ENCODE data around the gene ZFYVE21. TPM values are rescaled to one million over a fixed set of nuclear protein-coding genes. Genes with fewer than 3 reads are reported as not detected.

Gene ZFYVE21
- total RNA-seq, 1 donor = 36.9 TPM

DNA sequence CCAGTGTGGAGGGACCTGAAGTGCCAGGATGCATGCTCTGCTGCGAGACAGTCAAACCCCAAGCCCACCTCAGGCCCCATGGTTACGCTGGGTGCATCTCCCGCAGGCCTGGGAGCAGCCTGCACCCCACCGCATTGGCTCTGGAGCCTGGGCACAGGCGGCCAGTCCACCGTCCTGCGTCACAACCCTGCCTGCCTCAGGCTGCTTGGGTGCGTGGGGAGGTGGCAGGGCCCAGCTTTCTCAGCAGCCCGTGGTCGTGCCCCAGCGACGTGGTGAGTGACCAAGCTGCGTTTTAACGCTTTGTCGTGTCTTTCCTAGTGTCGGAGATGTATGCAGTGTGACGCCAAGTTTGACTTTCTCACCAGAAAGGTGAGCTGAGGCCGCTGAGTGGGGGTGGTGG is 10.9 kb downstream of the ZFYVE21 start:
- Histone ChIP-seq H4K20me1 (ENCODE audit: insufficient read depth, low read length) (peaks cover 27% of the 10 kb centered on the region), H3K79me2 (ENCODE audit: insufficient read depth, low read length) (peaks cover 63% of the 10 kb centered on the region), H3K4me3 (ENCODE audit: insufficient read depth, low read length) (no peak overlapping the region), H3K9me3 (ENCODE audit: low read depth, low read length) (no peaks in the 10 kb centered on the region), H3K4me2 (ENCODE audit: insufficient read depth, low read length) (no peak overlapping the region), H3K4me1 (ENCODE audit: insufficient read depth, low read length) (peaks cover 11% of the 10 kb centered on the region), H2AFZ (ENCODE audit: low read length) (no peak overlapping the region), H3K27me3 (ENCODE audit: insufficient read depth, low read length) (no peaks in the 10 kb centered on the region), H3K27ac (ENCODE audit: low read depth, low read length) (no peak overlapping the region), H3K36me3 (ENCODE audit: insufficient read depth, low read length) (peaks cover 20% of the 10 kb centered on the region)
- TF ChIP-seq, protein P1, sequence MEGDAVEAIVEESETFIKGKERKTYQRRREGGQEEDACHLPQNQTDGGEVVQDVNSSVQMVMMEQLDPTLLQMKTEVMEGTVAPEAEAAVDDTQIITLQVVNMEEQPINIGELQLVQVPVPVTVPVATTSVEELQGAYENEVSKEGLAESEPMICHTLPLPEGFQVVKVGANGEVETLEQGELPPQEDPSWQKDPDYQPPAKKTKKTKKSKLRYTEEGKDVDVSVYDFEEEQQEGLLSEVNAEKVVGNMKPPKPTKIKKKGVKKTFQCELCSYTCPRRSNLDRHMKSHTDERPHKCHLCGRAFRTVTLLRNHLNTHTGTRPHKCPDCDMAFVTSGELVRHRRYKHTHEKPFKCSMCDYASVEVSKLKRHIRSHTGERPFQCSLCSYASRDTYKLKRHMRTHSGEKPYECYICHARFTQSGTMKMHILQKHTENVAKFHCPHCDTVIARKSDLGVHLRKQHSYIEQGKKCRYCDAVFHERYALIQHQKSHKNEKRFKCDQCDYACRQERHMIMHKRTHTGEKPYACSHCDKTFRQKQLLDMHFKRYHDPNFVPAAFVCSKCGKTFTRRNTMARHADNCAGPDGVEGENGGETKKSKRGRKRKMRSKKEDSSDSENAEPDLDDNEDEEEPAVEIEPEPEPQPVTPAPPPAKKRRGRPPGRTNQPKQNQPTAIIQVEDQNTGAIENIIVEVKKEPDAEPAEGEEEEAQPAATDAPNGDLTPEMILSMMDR (IDR thresholded peaks at IDR 0.05; ENCODE audit: extremely low read depth, low read depth, low read length) = no peak
- DNase-seq (ENCODE audit: insufficient read length, low spot score, missing footprints) = peak; percentile 60

GRCh38 chr14:103727313-103727980 is 11.8 kb downstream of the ZFYVE21 start:
- TF ChIP-seq, protein P1 (IDR thresholded peaks at IDR 0.05; ENCODE audit: extremely low read depth, low read depth, low read length) = no peak
- peaks cover 55% of the 10 kb centered on the region for H3K79me2 ChIP-seq (ENCODE audit: insufficient read depth, low read length)
- no peak overlapping the region for H3K27ac ChIP-seq (ENCODE audit: low read depth, low read length)
- H4K20me1 ChIP-seq (ENCODE audit: insufficient read depth, low read length) = peaks cover 22% of the 10 kb centered on the region
- H3K4me3 ChIP-seq (ENCODE audit: insufficient read depth, low read length) = no peak overlapping the region
- no peak overlapping the region for H2AFZ ChIP-seq (ENCODE audit: low read length)
- H3K36me3 ChIP-seq (ENCODE audit: insufficient read depth, low read length) = peaks cover 20% of the 10 kb centered on the region
- no peaks in the 10 kb centered on the region for H3K9me3 ChIP-seq (ENCODE audit: low read depth, low read length)
- H3K4me1 ChIP-seq (ENCODE audit: insufficient read depth, low read length) = peaks cover 6% of the 10 kb centered on the region
- peak; percentile 66 for DNase-seq (ENCODE audit: insufficient read length, low spot score, missing footprints)
- no peak overlapping the region for H3K4me2 ChIP-seq (ENCODE audit: insufficient read depth, low read length)
- no peaks in the 10 kb centered on the region for H3K27me3 ChIP-seq (ENCODE audit: insufficient read depth, low read length)

DNA sequence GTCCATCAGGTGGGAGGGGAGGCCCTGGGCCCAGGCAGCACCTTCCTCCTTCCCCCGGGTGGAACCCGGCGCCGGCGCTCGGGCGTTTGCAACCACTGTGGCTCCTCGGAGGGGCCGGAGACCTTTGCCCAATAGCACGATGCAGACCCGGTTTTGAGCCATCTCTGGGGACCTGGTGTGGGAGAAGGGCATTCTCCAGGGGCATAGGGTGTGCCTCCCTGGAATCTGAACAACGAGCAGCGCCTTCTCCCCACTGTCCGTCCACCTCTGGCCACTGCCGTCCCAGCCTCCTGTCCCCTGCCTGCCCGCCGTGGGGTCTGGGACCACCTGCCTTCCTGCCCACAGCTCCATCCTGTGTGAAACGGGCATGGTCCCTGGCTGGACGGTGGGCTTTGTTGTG is 12.5 kb downstream of the ZFYVE21 start:
- no peak overlapping the region for H2AFZ ChIP-seq (ENCODE audit: low read length)
- H4K20me1 ChIP-seq (ENCODE audit: insufficient read depth, low read length) = peaks cover 19% of the 10 kb centered on the region
- H3K27ac ChIP-seq (ENCODE audit: low read depth, low read length) = no peak overlapping the region
- H3K79me2 ChIP-seq (ENCODE audit: insufficient read depth, low read length) = peaks cover 50% of the 10 kb centered on the region
- no peaks in the 10 kb centered on the region for H3K27me3 ChIP-seq (ENCODE audit: insufficient read depth, low read length)
- no peak for DNase-seq (ENCODE audit: insufficient read length, low spot score, missing footprints)
- no peaks in the 10 kb centered on the region for H3K9me3 ChIP-seq (ENCODE audit: low read depth, low read length)
- no peak overlapping the region for H3K4me2 ChIP-seq (ENCODE audit: insufficient read depth, low read length)
- H3K36me3 ChIP-seq (ENCODE audit: insufficient read depth, low read length) = peaks cover 22% of the 10 kb centered on the region
- TF ChIP-seq, protein P1 (IDR thresholded peaks at IDR 0.05; ENCODE audit: extremely low read depth, low read depth, low read length) = no peak
- peaks cover under 1% of the 10 kb centered on the region for H3K4me1 ChIP-seq (ENCODE audit: insufficient read depth, low read length)
- no peak overlapping the region for H3K4me3 ChIP-seq (ENCODE audit: insufficient read depth, low read length)

DNA sequence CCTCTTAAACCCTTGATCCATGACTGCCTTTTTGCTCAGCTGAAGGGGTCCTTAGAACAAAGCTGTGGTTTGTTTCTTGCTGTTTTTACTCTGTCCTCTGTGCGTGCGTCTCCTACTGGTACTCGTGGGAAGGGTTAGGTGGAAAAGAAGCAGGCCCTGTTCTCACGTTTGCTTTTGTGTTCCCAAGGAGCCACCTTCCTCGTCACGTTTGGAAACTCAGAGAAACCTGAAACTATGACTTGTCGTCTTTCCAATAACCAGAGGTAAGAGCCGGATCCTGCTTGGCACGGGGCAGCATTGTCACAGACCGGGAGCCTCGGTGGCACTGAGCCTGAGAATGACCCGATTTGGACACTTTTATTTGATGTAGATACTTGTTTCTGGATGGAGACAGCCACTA is 13.1 kb downstream of the ZFYVE21 start:
- DNase-seq (ENCODE audit: insufficient read length, low spot score, missing footprints) = peak; percentile 88
- Histone ChIP-seq H3K27ac (ENCODE audit: low read depth, low read length) (no peak overlapping the region), H3K9me3 (ENCODE audit: low read depth, low read length) (no peaks in the 10 kb centered on the region), H4K20me1 (ENCODE audit: insufficient read depth, low read length) (peaks cover 14% of the 10 kb centered on the region), H3K4me1 (ENCODE audit: insufficient read depth, low read length) (no peaks in the 10 kb centered on the region), H2AFZ (ENCODE audit: low read length) (no peak overlapping the region), H3K27me3 (ENCODE audit: insufficient read depth, low read length) (no peaks in the 10 kb centered on the region), H3K79me2 (ENCODE audit: insufficient read depth, low read length) (peaks cover 44% of the 10 kb centered on the region), H3K36me3 (ENCODE audit: insufficient read depth, low read length) (peaks cover 28% of the 10 kb centered on the region), H3K4me3 (ENCODE audit: insufficient read depth, low read length) (no peak overlapping the region), H3K4me2 (ENCODE audit: insufficient read depth, low read length) (no peak overlapping the region)
- TF ChIP-seq, protein P1 (IDR thresholded peaks at IDR 0.05; ENCODE audit: extremely low read depth, low read depth, low read length) = no peak
